ENCODE results near the gene SNX1.

DNA sequence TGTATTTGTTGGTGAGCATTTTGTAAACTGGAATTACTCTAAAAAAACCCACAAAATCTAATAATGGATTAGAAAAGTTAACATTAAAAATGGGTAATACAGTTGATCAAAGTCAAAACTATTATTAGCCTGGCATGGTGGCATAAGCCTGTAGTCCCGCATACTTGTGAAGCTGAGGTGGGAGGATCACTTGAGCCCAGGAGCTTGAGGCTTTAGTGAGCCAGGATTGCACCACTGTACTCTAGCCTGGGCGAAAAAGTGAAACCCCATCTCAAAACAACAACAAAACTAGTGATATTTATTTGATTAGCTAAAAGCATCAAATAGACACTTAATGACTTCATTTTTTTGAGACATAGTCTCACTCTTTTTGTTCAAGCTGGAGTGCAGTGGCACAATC lies 3.6 kb downstream of the SNX1 start:
- TF ChIP-seq, protein P1, sequence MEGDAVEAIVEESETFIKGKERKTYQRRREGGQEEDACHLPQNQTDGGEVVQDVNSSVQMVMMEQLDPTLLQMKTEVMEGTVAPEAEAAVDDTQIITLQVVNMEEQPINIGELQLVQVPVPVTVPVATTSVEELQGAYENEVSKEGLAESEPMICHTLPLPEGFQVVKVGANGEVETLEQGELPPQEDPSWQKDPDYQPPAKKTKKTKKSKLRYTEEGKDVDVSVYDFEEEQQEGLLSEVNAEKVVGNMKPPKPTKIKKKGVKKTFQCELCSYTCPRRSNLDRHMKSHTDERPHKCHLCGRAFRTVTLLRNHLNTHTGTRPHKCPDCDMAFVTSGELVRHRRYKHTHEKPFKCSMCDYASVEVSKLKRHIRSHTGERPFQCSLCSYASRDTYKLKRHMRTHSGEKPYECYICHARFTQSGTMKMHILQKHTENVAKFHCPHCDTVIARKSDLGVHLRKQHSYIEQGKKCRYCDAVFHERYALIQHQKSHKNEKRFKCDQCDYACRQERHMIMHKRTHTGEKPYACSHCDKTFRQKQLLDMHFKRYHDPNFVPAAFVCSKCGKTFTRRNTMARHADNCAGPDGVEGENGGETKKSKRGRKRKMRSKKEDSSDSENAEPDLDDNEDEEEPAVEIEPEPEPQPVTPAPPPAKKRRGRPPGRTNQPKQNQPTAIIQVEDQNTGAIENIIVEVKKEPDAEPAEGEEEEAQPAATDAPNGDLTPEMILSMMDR (conservative IDR thresholded peaks at IDR 0.05; ENCODE audit: low read length), result no peak
- no peak for TF ChIP-seq EZH2phosphoT487 (IDR thresholded peaks at IDR 0.05; ENCODE audit: borderline replicate concordance)

All from Loucy (cell line).